HG02623 (cell line): ENCODE measurements around the gene MATN1.

ENCODE experiments used
- ATAC-seq: cut with Tn5 transposase; IDR thresholded peaks from one replicate; pipeline ENCODE4 v1.9.1; 2021; ENCODE audit warnings: moderate library complexity; ENCODE audit not compliant: unreplicated experiment

Gene MATN1

DNA sequence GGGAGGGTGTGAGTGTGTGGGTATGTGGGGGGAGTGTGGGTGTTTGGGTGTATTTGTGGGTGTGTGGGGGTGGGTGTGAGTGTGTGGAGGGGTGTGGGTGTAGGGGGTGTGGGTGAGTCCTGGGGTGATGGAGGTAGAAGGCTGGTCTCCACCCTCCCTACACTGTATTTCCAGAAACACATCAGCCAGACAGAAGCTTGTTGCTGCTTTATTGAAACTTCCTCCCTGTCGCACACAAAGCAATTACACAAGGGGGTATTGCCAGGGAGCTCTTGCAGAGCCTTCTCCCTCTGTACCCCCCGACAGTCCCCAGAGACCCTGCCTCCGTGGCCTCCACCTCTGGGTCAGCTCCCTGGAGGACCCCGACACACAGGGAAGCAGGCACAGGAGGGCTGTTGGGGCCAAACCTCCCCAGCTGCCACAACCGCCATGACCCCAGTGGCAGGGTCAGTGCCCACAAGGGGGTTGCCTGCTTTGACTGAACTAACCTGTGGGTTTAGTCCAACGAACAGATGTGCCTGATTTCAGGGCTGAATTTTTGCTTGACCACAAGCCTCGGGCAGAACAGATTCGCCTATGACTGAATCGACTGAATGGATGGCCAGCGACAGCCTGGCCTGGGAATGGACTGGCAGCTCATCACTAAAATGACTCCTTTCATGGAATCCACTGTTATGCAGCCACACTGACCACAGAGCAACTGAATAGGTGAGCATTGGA lies 9.1 kb upstream of the MATN1 start:
- no peak for ATAC-seq

DNA sequence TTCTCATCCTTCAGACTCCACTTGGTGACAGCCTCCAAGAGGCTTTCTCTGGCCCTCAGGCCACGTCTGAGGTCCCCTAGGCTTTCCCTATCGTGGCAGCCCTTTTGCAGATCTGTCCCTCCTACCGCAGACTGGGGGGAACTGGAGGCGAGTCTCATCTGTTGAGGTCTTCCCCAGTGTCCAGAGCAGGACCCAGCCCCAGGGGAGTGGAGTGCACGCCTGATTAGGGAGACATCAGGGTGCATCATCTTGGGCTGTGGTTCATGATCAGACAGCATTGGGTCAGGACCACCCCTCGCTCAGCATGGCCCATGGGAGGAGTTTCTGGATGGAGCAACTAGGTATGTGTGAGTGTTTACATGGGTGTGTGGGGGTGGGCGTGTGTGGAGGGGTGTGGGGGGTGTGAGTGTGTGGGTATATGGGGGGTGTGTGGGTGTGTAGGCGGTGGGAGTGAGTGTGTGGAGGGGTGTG lies 8.5 kb upstream of the MATN1 start:
- no peak for ATAC-seq

DNA sequence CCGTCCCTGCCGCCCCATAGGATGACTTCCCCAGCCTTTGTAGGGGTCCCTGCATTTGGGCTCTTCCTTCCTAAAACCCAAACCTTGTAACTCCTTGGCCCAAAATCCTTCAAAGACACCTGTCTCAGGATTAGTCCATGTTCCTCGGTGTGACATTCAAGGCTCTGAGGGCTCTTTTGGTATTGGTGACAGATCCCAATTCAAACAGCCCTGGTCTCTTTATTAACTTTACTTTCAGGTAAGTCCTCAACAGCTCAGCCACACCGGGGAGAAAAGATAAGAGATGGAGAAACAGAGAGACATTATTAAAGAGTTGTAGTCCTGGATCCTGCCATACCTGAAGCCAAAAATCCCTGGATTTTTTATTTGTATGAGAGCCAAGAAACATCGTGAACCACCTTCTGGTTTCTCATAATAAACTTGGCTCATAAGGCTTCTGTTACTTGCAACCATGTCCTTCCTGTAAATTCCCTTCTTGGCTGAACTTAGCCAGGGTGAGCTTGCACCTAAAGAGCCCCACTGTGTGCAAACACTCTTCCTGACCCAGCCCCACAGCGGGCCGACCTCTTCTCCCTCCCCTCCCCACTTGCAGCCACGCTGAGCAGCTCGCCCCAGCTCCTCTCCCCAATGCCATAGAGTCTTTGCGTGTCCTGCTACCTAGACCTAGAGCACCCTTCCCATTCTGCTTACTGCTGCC lies 7.9 kb upstream of the MATN1 start:
- ATAC-seq = no peak

DNA sequence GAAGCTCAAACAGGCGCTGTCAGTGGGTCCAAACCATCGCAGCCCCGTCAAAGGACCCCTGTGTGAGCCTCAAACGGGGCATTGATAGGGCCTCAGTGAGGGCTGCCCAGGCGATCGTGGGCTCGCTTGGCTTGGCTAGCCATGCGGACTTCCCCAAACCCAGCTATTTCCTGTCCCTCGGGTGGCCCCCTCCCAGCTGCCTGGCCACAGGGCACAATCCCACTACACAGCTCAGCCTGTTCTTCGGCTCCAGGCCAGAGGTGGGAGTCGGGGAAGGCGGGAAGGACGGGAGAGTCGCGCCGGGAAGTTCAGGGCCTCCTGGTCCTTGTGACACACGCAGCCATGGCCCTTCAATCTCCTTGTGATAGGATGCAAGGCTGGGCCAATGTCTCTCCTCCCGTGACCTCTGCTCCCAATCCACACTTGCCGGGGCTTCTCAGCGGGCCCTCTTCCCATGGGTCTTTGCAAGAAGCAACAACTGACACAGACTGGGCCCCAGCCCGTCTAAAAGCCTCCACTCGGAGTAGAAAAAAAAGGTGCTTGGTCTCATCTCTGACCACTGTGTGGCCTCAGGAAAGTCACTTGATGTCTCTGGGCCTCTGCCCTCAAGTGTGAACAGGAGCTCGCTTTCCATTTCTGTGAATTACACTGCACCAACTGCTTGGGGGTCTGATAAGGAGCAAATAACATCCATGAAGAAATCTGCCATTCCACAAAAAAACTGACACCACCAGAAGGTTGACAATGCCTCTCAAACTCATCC lies 7.1 kb upstream of the MATN1 start:
- no peak for ATAC-seq

DNA sequence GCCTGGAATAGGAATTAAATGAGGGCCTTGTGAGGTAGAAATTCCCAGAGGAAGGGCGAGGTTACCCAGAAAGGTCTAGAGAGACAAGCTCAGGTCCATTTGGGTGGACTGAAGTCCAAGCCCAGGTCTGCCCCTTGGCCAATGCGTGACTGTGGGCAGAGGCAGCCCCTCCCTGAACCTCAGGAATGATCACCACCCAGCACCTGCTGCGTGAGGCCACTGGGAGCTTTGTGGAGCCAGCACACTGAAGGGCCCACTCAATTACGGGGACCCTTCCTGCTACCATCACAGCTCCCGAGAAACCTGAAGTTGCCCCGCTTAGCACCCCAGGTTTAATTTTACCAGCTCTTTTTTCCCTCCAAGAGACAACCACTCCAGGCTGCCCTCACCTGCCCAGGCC lies 6.5 kb upstream of the MATN1 start:
- ATAC-seq = no peak

DNA sequence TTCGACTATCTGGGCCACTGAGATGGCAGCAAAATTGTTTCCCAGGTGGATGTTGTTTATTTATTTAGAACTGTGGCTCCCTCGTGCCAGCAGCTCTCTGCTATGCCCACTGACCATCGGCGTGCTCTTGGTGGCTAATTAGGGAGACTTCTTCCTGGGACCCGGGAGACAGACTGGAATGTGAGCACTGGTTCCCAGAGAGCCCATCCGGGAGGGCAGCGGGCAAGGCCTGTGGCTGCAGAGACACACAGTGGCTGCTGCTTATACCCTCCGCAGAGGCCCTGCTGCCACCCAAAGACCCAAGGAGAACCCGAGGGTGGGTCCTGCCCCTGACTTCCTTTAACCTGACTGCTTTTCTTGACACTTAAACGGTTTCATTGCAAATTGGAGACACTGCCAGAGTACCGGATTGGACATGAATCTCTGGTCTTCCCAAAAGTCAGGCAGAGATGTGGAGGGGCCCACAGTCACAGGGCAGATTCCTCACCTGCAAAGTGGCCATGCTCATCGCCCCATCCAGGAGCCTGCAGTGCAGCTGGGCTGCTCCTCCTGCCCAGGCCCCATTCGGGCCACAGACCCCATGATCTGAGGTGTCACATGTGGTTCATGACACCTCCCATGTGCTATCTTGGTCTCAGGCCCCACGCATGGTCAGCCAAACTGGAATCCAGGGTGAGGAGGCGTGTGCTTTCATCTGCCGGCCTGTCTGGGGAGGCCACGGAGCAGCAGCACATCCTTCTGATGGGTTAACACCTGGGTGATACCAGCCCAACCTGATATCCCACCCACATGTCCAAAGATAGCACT lies 5.7 kb upstream of the MATN1 start:
- no peak for ATAC-seq

DNA sequence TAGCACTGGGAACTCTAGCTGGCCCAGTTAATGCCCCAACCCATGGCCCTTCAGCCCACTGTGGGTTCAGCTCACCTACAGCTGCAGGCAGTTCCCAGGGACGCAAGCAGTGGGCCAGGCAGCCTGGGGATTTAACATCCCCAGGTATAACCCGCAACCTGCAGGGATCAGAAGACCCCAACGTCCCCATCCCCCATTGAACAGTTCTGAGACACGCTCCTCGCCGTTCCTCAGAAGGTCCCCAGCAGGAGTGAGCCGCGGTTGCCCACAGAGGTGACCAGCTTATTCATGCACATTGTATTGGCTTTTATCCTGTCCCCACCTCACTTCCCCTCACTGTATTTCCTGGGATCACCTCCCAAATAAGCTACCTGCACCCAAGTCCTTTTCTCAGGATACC lies 5.0 kb upstream of the MATN1 start:
- ATAC-seq = no peak

DNA sequence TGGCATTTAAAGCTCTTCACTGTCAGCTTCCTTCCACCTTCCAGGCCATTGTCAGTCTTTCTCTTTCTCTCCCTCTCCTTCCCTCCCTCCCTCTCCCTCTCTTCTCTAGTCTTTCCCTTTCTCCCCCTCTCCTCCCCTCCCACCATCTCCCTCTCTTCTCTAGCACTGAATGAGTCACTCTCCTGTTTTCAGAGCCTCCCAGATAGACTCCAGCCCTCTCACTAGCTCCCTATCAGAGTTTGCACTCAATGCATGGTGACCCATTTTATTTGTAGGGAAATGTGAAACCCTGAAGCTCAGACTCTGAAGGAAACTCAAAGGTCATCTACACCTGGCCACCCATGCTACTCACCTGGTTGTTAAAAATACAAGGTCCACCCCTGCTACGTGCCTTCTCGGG lies 4.4 kb upstream of the MATN1 start:
- no peak for ATAC-seq

DNA sequence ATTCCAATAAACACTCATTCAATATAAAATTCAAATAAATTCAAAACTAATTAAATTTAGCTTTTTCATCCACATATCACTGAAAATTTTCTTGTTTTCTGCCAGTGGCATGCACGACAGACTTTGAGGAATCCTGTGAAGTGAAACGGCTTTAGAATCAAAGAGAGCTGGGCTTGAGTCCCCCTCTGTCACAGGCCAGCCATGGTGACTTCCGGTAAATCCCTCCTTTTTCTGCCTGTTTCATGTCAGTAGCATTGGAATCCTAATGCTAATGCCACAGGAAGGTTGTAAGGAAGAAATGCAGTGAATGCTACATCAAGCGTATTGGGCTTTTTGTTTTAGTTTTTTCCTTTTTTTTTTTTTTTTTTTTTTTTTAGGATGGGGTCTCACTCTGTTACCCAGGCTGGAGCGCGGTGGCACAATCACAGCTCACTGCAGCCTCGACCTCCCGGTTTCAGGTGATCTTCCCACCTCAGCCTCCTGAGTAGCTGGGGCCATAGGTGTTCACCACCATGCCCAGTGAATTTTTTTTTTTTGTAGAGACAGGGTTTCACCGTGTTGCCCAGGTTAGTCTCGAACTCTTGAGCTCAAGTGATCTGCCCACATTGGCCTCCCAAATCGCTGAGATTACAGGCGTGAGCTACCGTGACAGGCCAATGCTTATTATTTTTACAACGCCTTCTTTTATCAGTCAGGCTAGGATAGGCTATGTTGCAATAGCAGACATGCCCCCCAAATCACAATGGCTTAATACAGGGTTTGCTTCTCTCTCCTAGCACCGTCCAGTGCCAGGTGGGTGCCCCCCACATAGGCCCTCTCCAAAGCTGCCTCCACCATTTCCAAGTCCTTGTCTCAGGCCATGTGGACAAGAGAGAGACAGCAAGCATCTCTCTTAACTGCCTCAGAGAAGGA lies 3.6 kb upstream of the MATN1 start:
- ATAC-seq = no peak

DNA sequence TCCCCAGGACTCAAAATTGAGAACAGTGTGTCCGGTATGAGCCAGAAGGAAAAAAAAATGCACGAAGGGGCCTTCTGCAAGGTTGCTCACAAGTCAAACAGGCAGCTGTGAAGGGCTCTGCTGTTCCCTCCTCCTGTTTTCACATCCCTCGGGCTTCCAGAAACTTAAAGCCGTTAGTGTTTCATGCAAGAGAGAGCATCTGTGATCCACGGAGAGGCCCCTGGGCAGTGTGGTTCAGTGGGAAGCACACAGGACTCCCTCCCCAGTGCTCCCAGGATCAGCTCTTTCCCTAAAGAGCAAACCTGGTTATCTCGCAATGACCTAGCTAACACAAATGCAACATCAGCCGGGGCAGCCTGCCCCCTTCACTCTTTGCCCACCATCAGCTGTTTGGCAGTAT lies 2.9 kb upstream of the MATN1 start:
- ATAC-seq = no peak

DNA sequence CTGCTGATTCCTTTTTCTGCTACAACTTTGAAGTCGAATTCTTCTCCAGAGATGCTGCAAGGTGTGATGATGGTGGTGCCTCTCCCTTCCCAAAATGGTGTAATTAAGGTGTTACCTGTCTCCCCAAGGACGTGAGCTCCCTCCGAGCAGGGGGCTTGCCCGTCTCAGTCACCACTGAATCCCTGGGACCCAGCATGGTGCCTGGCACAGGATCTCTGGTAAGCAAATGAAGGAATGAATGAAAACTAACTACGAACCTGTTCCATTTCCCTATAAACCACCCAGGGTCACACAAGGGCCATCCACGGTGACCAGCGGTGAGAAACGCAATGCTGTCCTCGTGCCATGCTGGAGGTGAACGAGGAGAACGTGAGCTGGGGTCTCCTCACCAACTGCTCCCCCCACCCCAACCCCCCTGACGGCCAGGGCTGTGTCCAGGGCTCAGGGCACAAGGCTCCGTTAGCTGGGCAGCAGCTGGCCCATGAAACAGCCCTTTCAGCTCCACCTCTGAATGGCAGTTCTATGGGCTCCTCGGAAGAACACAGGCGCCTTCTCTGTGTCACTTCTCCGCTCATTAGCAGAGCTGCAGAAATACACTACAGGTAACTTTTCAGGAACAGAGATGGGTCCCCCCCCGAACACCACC lies 2.2 kb upstream of the MATN1 start:
- ATAC-seq = no peak

DNA sequence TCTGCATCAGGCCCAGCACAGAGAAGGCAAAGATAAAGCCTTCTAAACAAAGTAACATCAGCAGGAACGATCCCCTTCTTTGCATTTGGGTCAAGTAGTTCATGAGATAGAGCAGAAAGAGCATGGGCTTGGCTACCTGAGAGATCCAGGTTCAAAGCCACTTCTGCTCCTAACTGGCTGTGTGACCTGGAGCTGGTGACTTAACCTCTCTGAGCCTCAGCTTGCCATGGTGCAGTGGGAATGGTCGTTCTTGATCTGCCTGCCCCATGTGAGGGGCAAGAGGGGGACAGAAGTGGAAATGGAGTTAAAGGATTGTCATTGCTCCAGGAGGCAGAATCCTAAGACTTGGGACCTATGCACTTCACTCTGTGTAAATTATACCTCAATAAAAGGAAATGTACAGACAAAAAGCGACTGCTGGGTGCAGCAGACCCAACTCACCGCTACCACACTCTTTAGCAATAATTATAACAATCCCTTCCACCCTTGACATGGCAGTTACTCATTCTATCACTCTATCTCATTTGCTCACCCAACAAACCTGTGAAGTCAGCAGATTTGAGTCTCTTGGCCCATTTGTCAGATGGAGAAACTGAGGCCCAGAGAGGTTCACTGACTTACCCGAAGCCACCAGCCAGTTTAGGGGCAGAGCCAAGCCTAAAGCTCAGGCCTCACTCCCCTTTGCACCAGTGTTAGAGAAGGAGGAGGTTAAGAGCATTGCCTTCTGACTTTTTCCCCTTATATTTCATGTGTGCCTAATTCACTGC lies 1.5 kb upstream of the MATN1 start:
- no peak for ATAC-seq

DNA sequence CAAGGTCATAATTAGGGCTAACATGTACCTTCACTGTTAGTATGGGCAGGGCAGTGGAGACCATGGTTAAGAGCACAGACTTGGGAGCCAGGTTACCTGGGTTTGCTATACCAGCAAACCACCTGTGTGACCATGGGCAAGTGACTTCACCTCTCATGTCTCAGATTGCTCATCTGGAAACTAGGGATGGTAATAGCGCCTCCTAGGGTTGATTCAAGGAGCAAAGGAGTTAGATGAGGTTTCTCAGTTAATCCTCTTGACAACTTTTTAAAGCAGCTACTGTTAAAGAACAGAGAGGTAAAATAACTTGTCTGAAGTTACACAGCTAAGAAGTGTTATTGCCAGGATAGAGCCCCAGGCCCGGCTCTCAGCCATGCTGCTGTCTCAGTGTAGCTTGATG lies 790 bp upstream of the MATN1 start:
- no peak for ATAC-seq

DNA sequence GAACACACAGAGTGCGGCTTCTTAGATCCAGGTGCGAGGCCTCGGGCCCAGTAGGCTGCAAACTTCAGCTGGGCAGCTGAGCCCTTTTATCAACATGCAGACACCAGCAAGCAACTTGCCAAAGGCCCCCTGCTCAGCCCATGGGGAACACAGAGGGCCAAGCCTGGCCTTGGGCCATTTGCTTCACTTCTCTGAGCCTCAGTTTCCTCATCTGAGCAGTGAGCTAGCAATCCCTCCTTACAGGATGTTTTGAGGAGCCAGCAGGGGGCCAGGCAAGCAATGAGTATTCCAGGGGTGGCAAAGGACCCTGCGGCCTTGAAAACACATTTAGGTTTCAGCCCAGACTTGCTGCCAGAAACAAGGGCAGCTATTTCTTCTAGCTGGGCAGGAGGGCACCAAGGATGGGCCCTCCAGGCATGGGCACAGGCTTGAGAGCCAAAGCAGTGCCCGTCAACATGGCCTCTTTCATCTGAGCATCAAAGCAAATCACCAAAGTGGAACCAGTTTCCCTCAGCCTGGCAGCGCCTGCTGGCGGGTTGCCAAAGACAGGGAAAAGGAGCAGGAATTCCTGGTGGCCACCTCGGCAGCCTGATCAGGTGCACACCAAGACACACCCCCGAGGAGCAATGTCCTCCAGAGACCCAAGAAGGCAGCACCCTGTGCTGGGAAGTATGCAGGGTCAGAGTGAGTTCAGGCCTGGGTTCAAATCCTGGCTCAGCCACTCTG lies 1.4 kb downstream of the MATN1 start:
- ATAC-seq = no peak

DNA sequence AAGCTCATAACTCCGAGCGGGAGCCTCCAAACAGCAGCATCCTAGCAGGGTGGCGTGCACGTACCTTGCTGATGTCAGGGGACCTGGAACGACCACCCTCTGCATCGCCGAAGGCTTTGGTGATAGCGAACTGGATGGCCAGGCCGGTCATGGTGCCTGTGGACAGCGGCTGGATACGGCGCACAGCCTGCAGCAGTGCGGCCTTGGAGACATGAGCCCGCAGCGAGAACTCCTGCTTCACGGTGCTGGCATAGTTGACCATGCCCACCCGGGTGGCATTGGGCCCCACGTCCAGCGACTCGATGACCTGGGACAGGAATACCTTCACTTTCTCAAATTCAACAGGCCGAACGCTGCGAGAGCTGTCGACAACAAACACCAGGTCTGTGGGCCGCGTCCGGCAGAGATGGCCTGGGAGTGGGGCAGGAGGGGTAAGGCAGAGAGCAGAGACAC lies 2.0 kb downstream of the MATN1 start:
- ATAC-seq = no peak

DNA sequence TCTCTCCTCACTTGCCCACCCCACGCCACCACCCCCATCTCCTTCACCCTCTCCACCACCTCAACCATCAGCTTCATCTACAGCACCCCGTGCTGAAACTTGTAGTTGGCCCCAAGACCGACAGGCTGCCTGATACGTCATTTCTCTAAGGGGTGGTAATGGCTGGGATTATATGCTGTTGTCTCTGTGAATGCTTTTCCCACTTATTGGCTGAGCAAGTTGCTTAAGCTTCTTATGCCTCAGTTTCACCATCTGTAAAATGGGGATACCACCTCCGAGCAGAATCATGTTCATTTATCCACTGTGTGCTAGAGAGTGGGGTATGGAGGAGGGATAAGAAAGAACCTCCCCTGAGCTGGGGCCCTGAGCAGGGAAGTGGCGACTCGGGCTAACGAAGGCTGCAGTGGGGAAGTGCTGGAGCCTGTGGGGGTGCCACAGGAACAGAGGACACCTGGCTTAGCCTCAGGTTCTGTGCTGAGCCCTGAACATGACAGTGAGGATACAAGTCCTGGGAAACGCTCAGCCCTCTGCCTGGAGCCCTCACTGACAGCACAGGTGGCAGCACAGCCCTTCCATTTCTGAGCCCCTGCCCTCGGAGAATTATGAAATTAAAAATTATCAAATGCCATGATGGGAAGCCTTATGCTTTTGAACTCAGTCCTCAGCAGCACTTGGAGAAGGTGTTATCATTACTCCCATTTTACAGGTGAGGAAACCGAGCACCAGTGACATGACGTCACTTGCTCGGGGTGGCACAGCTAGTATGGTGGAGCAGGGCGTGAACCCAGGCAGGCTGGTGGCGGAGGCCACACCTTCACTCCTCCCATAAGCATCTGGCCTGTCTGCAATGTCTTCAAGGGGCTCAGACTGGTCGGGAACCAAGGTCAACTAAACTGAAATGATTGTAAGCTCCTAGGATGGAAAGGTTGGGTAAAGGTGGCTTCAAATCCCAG lies 2.8 kb downstream of the MATN1 start:
- no peak for ATAC-seq
